Karpas-422 (cell line): Measurements from ENCODE around the gene SLC35D1. TPM values are rescaled to one million over a fixed set of nuclear protein-coding genes. Genes with fewer than 3 reads are reported as not detected.

Source experiments
- DNase-seq: peaks from one replicate; pipeline ENCODE4 v3.0.0-alpha.2; 2015
- H2AFZ ChIP-seq: fragments of 200-600 bp; sonication (generic); 2 replicates; pipeline ENCODE4 v1.6.1; 2014; ENCODE audit warnings: antibody characterized with exemption, low read length, mixed read lengths
- H3K27ac ChIP-seq: fragments of 200-600 bp; sonication (generic); 2 replicates; pipeline ENCODE4 v1.5.1; 2014; ENCODE audit warnings: mild to moderate bottlenecking, low read length, moderate library complexity
- H3K27me3 ChIP-seq: fragments of 200-600 bp; sonication (generic); 2 replicates; pipeline ENCODE4 v1.6.1; 2014; ENCODE audit warnings: low read length, mixed read lengths
- H3K36me3 ChIP-seq: fragments of 200-600 bp; sonication (generic); 2 replicates; pipeline ENCODE4 v1.6.1; 2014; ENCODE audit warnings: low read length, mixed read lengths; ENCODE audit not compliant: insufficient read depth
- H3K4me1 ChIP-seq: fragments of 200-600 bp; sonication (generic); 2 replicates; pipeline ENCODE4 v1.6.1; 2014; ENCODE audit warnings: mild to moderate bottlenecking, low read length, mixed read lengths
- H3K4me2 ChIP-seq: fragments of 200-600 bp; sonication (generic); 2 replicates; pipeline ENCODE4 v1.6.1; 2014; ENCODE audit warnings: low read length, low read depth, mild to moderate bottlenecking; ENCODE audit not compliant: poor library complexity, severe bottlenecking
- H3K4me3 ChIP-seq: fragments of 200-600 bp; sonication (generic); 2 replicates; pipeline ENCODE4 v1.5.1; 2014; ENCODE audit warnings: mild to moderate bottlenecking, antibody characterized with exemption, low read length, mixed read lengths
- H3K79me2 ChIP-seq: fragments of 200-600 bp; sonication (generic); 2 replicates; pipeline ENCODE4 v1.6.1; 2014; ENCODE audit warnings: mild to moderate bottlenecking, low read length, mixed read lengths
- H3K9ac ChIP-seq: fragments of 200-600 bp; sonication (generic); 2 replicates; pipeline ENCODE4 v1.6.0; 2014; ENCODE audit warnings: low read length
- H3K9me2 ChIP-seq: fragments of 200-600 bp; sonication (generic), shearing (Covaris generic); replicated peaks from 2 replicates; pipeline ENCODE4 v1.6.0; 2014; ENCODE audit warnings: mild to moderate bottlenecking, low read length, moderate library complexity; ENCODE audit not compliant: insufficient read depth
- H3K9me3 ChIP-seq: fragments of 300-700, 200-600 bp; sonication (generic); 2 replicates; pipeline ENCODE4 v1.6.1; 2014; ENCODE audit warnings: low read length, mixed read lengths
- H4K20me1 ChIP-seq: fragments of 200-600 bp; sonication (generic); 2 replicates; pipeline ENCODE4 v1.6.1; 2014; ENCODE audit warnings: mild to moderate bottlenecking, antibody characterized with exemption, low read length, low read depth; ENCODE audit not compliant: insufficient read depth
- total RNA-seq: library from RNA; depleted of rRNA; stranded (reverse); fragments of >200 nt; shearing (Covaris generic); gene quantifications from 2 replicates; pipeline ENCODE4 v1.2.3, GENCODE V29; 2014; ENCODE audit warnings: low replicate concordance

SLC35D1 gene
- total RNA-seq, 1 experiment from 2014 or later = 40.6 TPM

GRCh38 chr1:67058761-67059160 lies 4.8 kb upstream of the SLC35D1 start:
- Histone ChIP-seq H3K36me3 (no peaks in the 10 kb centered on the region), H2AFZ (no peak overlapping the region), H3K79me2 (no peaks in the 10 kb centered on the region), H3K9me2 (no peaks in the 10 kb centered on the region), H3K9ac (no peak overlapping the region), H4K20me1 (no peaks in the 10 kb centered on the region), H3K27me3 (no peaks in the 10 kb centered on the region), H3K9me3 (no peaks in the 10 kb centered on the region), H3K27ac (no peak overlapping the region), H3K4me2 (no peak overlapping the region), H3K4me3 (no peak overlapping the region), H3K4me1 (peaks cover 7% of the 10 kb centered on the region)
- no peak for DNase-seq

GRCh38 chr1:67058242-67058641 lies 4.3 kb upstream of the SLC35D1 start:
- H3K4me2 ChIP-seq = no peak overlapping the region
- H3K9me3 ChIP-seq = no peaks in the 10 kb centered on the region

GRCh38 chr1:67053535-67053784 lies 488 bp downstream of the SLC35D1 start:
- peak overlapping the region; percentile 80 for H3K4me3 ChIP-seq
- no peaks in the 10 kb centered on the region for H3K9me2 ChIP-seq
- peak overlapping the region; percentile 80 for H3K4me2 ChIP-seq
- peak overlapping the region; percentile 81 for H3K9ac ChIP-seq
- peaks cover 27% of the 10 kb centered on the region; the same call in 1 of the 2 replicates for H3K36me3 ChIP-seq
- peaks cover 29% of the 10 kb centered on the region for H3K4me1 ChIP-seq
- no peaks in the 10 kb centered on the region for H3K27me3 ChIP-seq
- H2AFZ ChIP-seq = peak overlapping the region; percentile 88
- H4K20me1 ChIP-seq = no peaks in the 10 kb centered on the region
- peaks cover 34% of the 10 kb centered on the region for H3K79me2 ChIP-seq
- peak overlapping the region; percentile 75 for H3K27ac ChIP-seq
- peak; percentile 78 for DNase-seq
- no peaks in the 10 kb centered on the region for H3K9me3 ChIP-seq

More at GRCh38 chr1:67058242-67058641, 4.3 kb upstream of the SLC35D1 start:
- Histone ChIP-seq H3K27me3 (no peaks in the 10 kb centered on the region), H3K9me2 (no peaks in the 10 kb centered on the region), H3K4me1 (peaks cover 7% of the 10 kb centered on the region), H3K9ac (no peak overlapping the region), H3K36me3 (no peaks in the 10 kb centered on the region), H2AFZ (no peak overlapping the region), H3K27ac (no peak overlapping the region), H4K20me1 (no peaks in the 10 kb centered on the region), H3K79me2 (no peaks in the 10 kb centered on the region), H3K4me3 (no peak overlapping the region)
- DNase-seq = no peak

- Histone ChIP-seq H3K27me3 (no peaks in the 10 kb centered on the region), H3K9ac (peak overlapping the region; percentile 81), H3K4me2 (peak overlapping the region; percentile 80), H3K36me3 (peaks cover 32% of the 10 kb centered on the region; the same call in 1 of the 2 replicates), H3K4me3 (peak overlapping the region; percentile 80), H3K9me2 (no peaks in the 10 kb centered on the region), H3K27ac (peak overlapping the region; percentile 75), H2AFZ (peak overlapping the region; percentile 88; the same call in 1 of the 2 replicates), H3K79me2 (peaks cover 34% of the 10 kb centered on the region), H4K20me1 (no peaks in the 10 kb centered on the region), H3K4me1 (peaks cover 29% of the 10 kb centered on the region), H3K9me3 (no peaks in the 10 kb centered on the region)
- peak; percentile 63 for DNase-seq
Measured at GRCh38 chr1:67052741-67053534, 1.0 kb downstream of the SLC35D1 start.

GRCh38 chr1:67051196-67051595 lies 2.8 kb downstream of the SLC35D1 start:
- Histone ChIP-seq H4K20me1 (no peaks in the 10 kb centered on the region), H3K9me3 (no peaks in the 10 kb centered on the region), H3K4me3 (peak overlapping the region; percentile 80), H3K36me3 (peaks cover 44% of the 10 kb centered on the region; the same call in 1 of the 2 replicates), H3K27ac (no peak overlapping the region), H2AFZ (no peak overlapping the region), H3K4me2 (peak overlapping the region; percentile 80), H3K9me2 (no peaks in the 10 kb centered on the region), H3K79me2 (peaks cover 34% of the 10 kb centered on the region), H3K27me3 (no peaks in the 10 kb centered on the region), H3K9ac (peak overlapping the region; percentile 81), H3K4me1 (peaks cover 29% of the 10 kb centered on the region)
- DNase-seq = no peak

- H4K20me1 ChIP-seq = no peaks in the 10 kb centered on the region
- H3K27me3 ChIP-seq = no peaks in the 10 kb centered on the region
- peaks cover 28% of the 10 kb centered on the region for H3K79me2 ChIP-seq
- no peak overlapping the region for H3K4me3 ChIP-seq
- no peak overlapping the region for H2AFZ ChIP-seq
- peaks cover 74% of the 10 kb centered on the region for H3K36me3 ChIP-seq
- H3K9me2 ChIP-seq = no peaks in the 10 kb centered on the region
- no peak overlapping the region for H3K27ac ChIP-seq
- no peaks in the 10 kb centered on the region for H3K9me3 ChIP-seq
- no peak for DNase-seq
- no peak overlapping the region for H3K4me2 ChIP-seq
- H3K9ac ChIP-seq = no peak overlapping the region
- H3K4me1 ChIP-seq = no peaks in the 10 kb centered on the region
Measured at GRCh38 chr1:67044631-67045270, 9.2 kb downstream of the SLC35D1 start.

- Histone ChIP-seq H3K9me2 (no peaks in the 10 kb centered on the region), H3K9ac (no peak overlapping the region), H3K27me3 (no peaks in the 10 kb centered on the region), H3K9me3 (no peaks in the 10 kb centered on the region), H3K79me2 (peaks cover 26% of the 10 kb centered on the region), H2AFZ (no peak overlapping the region), H3K4me2 (no peak overlapping the region), H3K4me1 (no peaks in the 10 kb centered on the region), H4K20me1 (no peaks in the 10 kb centered on the region), H3K4me3 (no peak overlapping the region), H3K36me3 (peaks cover 77% of the 10 kb centered on the region), H3K27ac (no peak overlapping the region)
- no peak for DNase-seq
Measured at GRCh38 chr1:67043366-67043765, 10.6 kb downstream of the SLC35D1 start.

- peaks cover 76% of the 10 kb centered on the region for H3K36me3 ChIP-seq
- H3K9me2 ChIP-seq = no peaks in the 10 kb centered on the region
Measured at GRCh38 chr1:67041841-67042503, 12.0 kb downstream of the SLC35D1 start.

More at GRCh38 chr1:67041841-67042503, 12.0 kb downstream of the SLC35D1 start:
- Histone ChIP-seq H3K9ac (no peak overlapping the region), H3K79me2 (peaks cover 37% of the 10 kb centered on the region), H3K9me3 (no peaks in the 10 kb centered on the region), H4K20me1 (no peaks in the 10 kb centered on the region), H3K4me2 (no peak overlapping the region), H3K27me3 (no peaks in the 10 kb centered on the region), H3K27ac (no peak overlapping the region), H3K4me3 (no peak overlapping the region), H2AFZ (no peak overlapping the region), H3K4me1 (no peaks in the 10 kb centered on the region)
- no peak for DNase-seq
